ENCODE data around the gene NRIP1. TPM values are rescaled to one million over a fixed set of nuclear protein-coding genes. Genes with fewer than 3 reads are reported as not detected.

NRIP1 gene
- total and polyA plus RNA-seq, 2 donors (not counting 3 experiments of a cell fraction or from before 2014, with no cell fraction given) = 2.8 to 24.0 TPM

DNA sequence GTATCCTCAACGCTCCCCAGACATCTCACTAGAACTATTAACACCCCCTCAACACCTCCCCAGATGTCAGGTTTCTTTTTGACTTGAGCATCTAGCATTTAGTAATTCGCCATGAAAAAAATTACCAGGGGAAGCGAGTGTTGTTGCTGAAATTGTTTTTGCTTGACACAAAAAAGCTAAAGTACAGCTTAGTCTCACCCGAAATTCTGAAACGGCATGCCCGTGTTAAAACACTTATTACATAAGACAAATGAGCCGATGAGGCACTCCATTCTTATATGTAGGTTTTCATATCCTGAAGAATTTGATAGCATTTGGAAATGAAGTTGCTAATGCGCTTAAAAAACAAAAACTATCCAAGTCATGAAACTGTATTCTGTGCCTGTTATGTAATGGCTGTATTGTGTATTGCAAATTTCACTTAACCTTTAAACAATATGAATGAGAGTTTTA is 1.3 kb upstream of the NRIP1 start:
- no TSS peak for BruUV-seq (replicated peaks)

More for the DNA sequence above, 1.3 kb upstream of the NRIP1 start:
- TF ChIP-seq POLR2AphosphoS5 (IDR thresholded peaks at IDR 0.05; ENCODE audit: insufficient read depth, low read depth, low read length) (no peak), EZH2 (IDR thresholded peaks at IDR 0.05; ENCODE audit: borderline replicate concordance, low read depth, low read length, severe bottlenecking) (no peak), CTCF (IDR thresholded peaks at IDR 0.05; ENCODE audit: extremely low read depth in 1 of 2, insufficient read depth in 1 of 2, low read depth in 1 of 2, low read length in 2 of 2) (no peak), GATA2 (IDR thresholded peaks at IDR 0.05; ENCODE audit: insufficient read depth, insufficient read length, low read depth, low read length) (no peak), FOS (IDR thresholded peaks at IDR 0.05; ENCODE audit: borderline replicate concordance, insufficient read depth, low read length) (no peak), POLR2A (IDR thresholded peaks at IDR 0.05; ENCODE audit: low read depth, low read length) (no peak), JUN (IDR thresholded peaks at IDR 0.05; ENCODE audit: borderline replicate concordance, insufficient read depth, insufficient read length, low read depth) (no peak)
- TF ChIP-seq, protein P1, sequence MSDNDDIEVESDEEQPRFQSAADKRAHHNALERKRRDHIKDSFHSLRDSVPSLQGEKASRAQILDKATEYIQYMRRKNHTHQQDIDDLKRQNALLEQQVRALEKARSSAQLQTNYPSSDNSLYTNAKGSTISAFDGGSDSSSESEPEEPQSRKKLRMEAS (IDR thresholded peaks at IDR 0.05; ENCODE audit: insufficient read depth, insufficient read length) = no peak
- H3K4me2 ChIP-seq (ENCODE audit: insufficient read depth, low read length) = peak overlapping the region; percentile 98
- ChIA-PET POLR2A (no interaction called here), CTCF (interaction anchor here (1.2 to 2.8 kb wide), 9 partner anchors 9 to 419 kb away, joined by 3 to 29 read pairs (median 6); no protein-coding TSS in a partner anchor)
- H3K4me1 ChIP-seq (ENCODE audit: control insufficient read depth, extremely low read depth, insufficient read depth, low read length) = peaks cover 26% of the 10 kb centered on the region
- H3K27ac ChIP-seq (ENCODE audit: insufficient read depth, low read depth, low read length) = peak overlapping the region; percentile 95
- peaks cover 0 to 3% of the 10 kb centered on the region in 2 experiments for H3K27me3 ChIP-seq (ENCODE audit: control insufficient read depth in 2 of 2, insufficient read depth in 2 of 2, low read length in 2 of 2)
- DNase-seq (ENCODE audit: low read depth, low spot score) = peak; percentile 54
- peak overlapping the region; percentile 96 for H3K9ac ChIP-seq (replicated peaks; ENCODE audit: extremely low read depth, insufficient read depth, low read length)
- FAIRE-seq = peak; percentile 54
- intact Hi-C loops (cut with micrococcal nuclease) = loop anchor here (10.0 kb wide), 1 partner anchor 779 kb away; no protein-coding TSS in a partner anchor
- dilution Hi-C loops (cut with MboI; ENCODE audit: extremely low pct_ligation_motif_present, low sequenced_read_pairs) = no loop called here
- peak overlapping the region; percentile 94 for H2AFZ ChIP-seq (ENCODE audit: low read depth, low read length)
- peak overlapping the region; percentile 80 to 92 (median 92) for H3K4me3 ChIP-seq (replicated peaks in 1 of 3; ENCODE audit: insufficient read depth in 1 of 3, low read depth in 1 of 3, low read length in 3 of 3)
- no peaks in the 10 kb centered on the region for H3K9me3 ChIP-seq (replicated peaks; ENCODE audit: control insufficient read depth, insufficient read depth, low read length)
- H3K9me1 ChIP-seq (replicated peaks; ENCODE audit: control insufficient read depth, extremely low read depth, insufficient read depth, low read length) = no peaks in the 10 kb centered on the region
- H3K36me3 ChIP-seq (ENCODE audit: control insufficient read depth in 2 of 2, extremely low read depth in 1 of 2, insufficient read depth in 2 of 2, low read length in 2 of 2) = no peaks in the 10 kb centered on the region
- H3K79me2 ChIP-seq (ENCODE audit: control insufficient read depth, insufficient read depth, low read length) = peaks cover 35% of the 10 kb centered on the region
- H4K20me1 ChIP-seq (replicated peaks; ENCODE audit: control insufficient read depth, extremely low read depth, insufficient read depth, low read length) = peaks cover 3% of the 10 kb centered on the region

All from endothelial cell of umbilical vein (primary cell).